Measurements from ENCODE around the gene COL9A1. TPM values are rescaled to one million over a fixed set of nuclear protein-coding genes. Genes with fewer than 3 reads are reported as not detected.

Gene COL9A1
- total and polyA plus RNA-seq, 2 of the 8 experiments (the other 6 are each of a cell fraction or from before 2014, with no cell fraction given): 7.9 to 18.1 TPM

DNA sequence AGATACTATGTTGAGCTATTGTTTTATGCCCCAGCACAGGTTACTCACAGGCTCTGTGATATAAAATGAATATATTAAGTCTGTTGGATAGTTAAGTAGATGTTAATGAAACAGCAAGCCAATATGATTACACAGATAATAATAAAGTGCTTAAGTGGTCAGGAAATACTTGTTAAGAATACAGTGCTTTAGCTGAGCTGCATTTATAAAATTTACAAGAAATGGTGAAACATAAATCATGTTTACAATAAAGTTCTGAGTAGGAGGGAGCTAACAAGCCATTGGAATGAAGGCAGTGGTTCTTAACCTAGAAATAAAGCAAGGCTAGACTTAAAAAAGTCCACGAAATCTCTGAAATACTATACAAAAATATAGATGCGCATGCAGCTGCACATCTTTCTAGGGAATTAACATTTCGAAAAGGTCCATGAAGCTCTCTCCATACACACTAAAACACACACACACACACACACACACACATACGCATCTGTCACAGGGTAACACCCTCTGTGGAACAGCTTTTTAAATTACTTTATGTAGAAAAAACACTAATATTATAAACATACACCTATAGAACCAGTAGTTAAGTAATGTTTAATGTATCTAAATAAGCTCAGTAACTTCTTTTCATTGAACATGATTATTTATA lies 87.3 kb downstream of the COL9A1 start:
- Histone ChIP-seq H3K4ac (replicated peaks; ENCODE audit: insufficient read length, low read depth, low read length) (no peak overlapping the region), H2BK20ac (ENCODE audit: low read length) (no peak overlapping the region), H3K79me2 (ENCODE audit: control insufficient read depth in 1 of 2, insufficient read depth in 2 of 2, low read length in 2 of 2) (no peaks in the 10 kb centered on the region), H4K5ac (ENCODE audit: insufficient read length, low read depth, low read length) (no peak overlapping the region), H3K4me3 (ENCODE audit: extremely low read depth in 1 of 4, insufficient read depth in 2 of 4, low read depth in 3 of 4, low read length in 4 of 4) (no peak overlapping the region), H3K27me3 (replicated peaks in 1 of 4; ENCODE audit: control insufficient read depth in 3 of 4, extremely low read depth in 1 of 4, insufficient read depth in 3 of 4, low read length in 3 of 4) (no peaks in the 10 kb centered on the region), H3K4me2 (ENCODE audit: insufficient read depth in 1 of 2, low read depth in 2 of 2, low read length in 2 of 2) (no peak overlapping the region), H3K36me3 (ENCODE audit: control insufficient read depth in 2 of 4, insufficient read depth in 4 of 4, low read length in 3 of 4) (no peaks in the 10 kb centered on the region), H2AK5ac (ENCODE audit: low read depth, low read length) (no peak overlapping the region), H3K23ac (ENCODE audit: insufficient read length) (no peak overlapping the region), H2AFZ (ENCODE audit: low read length) (no peak overlapping the region), H2BK120ac (replicated peaks; ENCODE audit: low read depth, low read length) (no peak overlapping the region), H3K9me3 (ENCODE audit: insufficient read depth in 2 of 2, low read depth in 1 of 2, low read length in 1 of 2) (no peaks in the 10 kb centered on the region), H3K14ac (ENCODE audit: insufficient read length) (no peak overlapping the region), H3K4me1 (replicated peaks in 1 of 4; ENCODE audit: control insufficient read depth in 3 of 4, insufficient read depth in 4 of 4, low read length in 3 of 4) (peaks cover 0 to 3% (median 0%) of the 10 kb centered on the region in 4 experiments; a peak in 2 of 7 replicates), H3K23me2 (ENCODE audit: low read depth, low read length) (no peaks in the 10 kb centered on the region), H3K56ac (replicated peaks; ENCODE audit: insufficient read length, low read depth, low read length) (no peak overlapping the region), H2BK12ac (ENCODE audit: low read depth, low read length) (no peak overlapping the region), H2BK15ac (ENCODE audit: low read length) (no peak overlapping the region), H4K91ac (replicated peaks; ENCODE audit: insufficient read length, low read length) (no peak overlapping the region), H2BK5ac (ENCODE audit: low read depth, low read length) (no peak overlapping the region), H4K20me1 (replicated peaks in 1 of 2; ENCODE audit: control insufficient read depth in 1 of 2, insufficient read depth in 2 of 2, low read length in 2 of 2) (no peaks in the 10 kb centered on the region), H3K18ac (ENCODE audit: extremely low read depth, low read length) (no peak overlapping the region), H3K27ac (ENCODE audit: low read depth, low read length) (no peak overlapping the region), H3K79me1 (ENCODE audit: low read depth, low read length) (no peaks in the 10 kb centered on the region), H3K9ac (replicated peaks in 1 of 4; ENCODE audit: extremely low read depth in 1 of 4, low read depth in 3 of 4, low read length in 3 of 4) (no peak overlapping the region), H4K8ac (ENCODE audit: extremely low read depth, insufficient read depth, low read length) (no peak overlapping the region)
- POLR2A ChIA-PET (ENCODE audit: partially characterized antibody): no interaction called here
- FAIRE-seq: no peak
- DNase-seq (ENCODE audit: low read depth in 1 of 2, low spot score in 2 of 2): no peak
- TF ChIP-seq YY1 (IDR thresholded peaks at IDR 0.05; ENCODE audit: low read depth, low read length): no peak
- TF ChIP-seq TAF1 (IDR thresholded peaks at IDR 0.05; ENCODE audit: low read depth, low read length): no peak
- TF ChIP-seq HDAC2 (IDR thresholded peaks at IDR 0.05; ENCODE audit: borderline replicate concordance in 1 of 2, low read depth in 2 of 2, low read length in 2 of 2): no peak
- no peak for TF ChIP-seq BACH1 (IDR thresholded peaks at IDR 0.05; ENCODE audit: low read length)
- TF ChIP-seq SAP30 (IDR thresholded peaks at IDR 0.05; ENCODE audit: insufficient read depth, insufficient replicate concordance, low read length): no peak
- TF ChIP-seq NRF1 (IDR thresholded peaks at IDR 0.05; ENCODE audit: low read depth, low read length): no peak
- TF ChIP-seq RXRA (IDR thresholded peaks at IDR 0.05; ENCODE audit: insufficient read depth, low read depth, low read length): no peak
- CTCF ChIA-PET (ENCODE audit: partially characterized antibody): interaction anchor here (0.6 to 1.9 kb wide), 5 partner anchors 26 to 191 kb away, joined by 3 to 8 read pairs (median 3); no protein-coding TSS in a partner anchor
- WGBS, 2 experiments (ENCODE audit: extremely low coverage in 1 of 2, insufficient coverage in 1 of 2, insufficient read length in 1 of 2, insufficient replicate concordance in 2 of 2, low coverage in 1 of 2, low lambda C conversion rate in 2 of 2, missing lambda C conversion rate in 1 of 2): 94% methylated on average over 4 of the region's 4 CpGs; no CpG with 5 or more reads in 1 of the 2 experiments
